A673 (cell line): ENCODE data around the gene GEMIN8.

Experiments
- CTCF ChIP-seq: fragments of 300-800, 200-600 bp; sonication (generic); conservative IDR thresholded peaks from 2 replicates; pipeline ENCODE4 v1.5.1; 2017; ENCODE audit warnings: low read depth, mild to moderate bottlenecking, antibody characterized with exemption, low read length, moderate library complexity, mixed read lengths
- EZH2 ChIP-seq: fragments of 200-600 bp; sonication (generic); IDR thresholded peaks from 2 replicates; pipeline ENCODE4 v1.6.1; 2017; ENCODE audit warnings: borderline replicate concordance, low read depth, mild to moderate bottlenecking, mixed read lengths, antibody characterized with exemption, low read length; ENCODE audit not compliant: poor library complexity, severe bottlenecking

GRCh38 chrX:14062524-14062923 lies 32.8 kb upstream of the GEMIN8 start:
- TF ChIP-seq CTCF = no peak
- TF ChIP-seq EZH2 = no peak
